Measurements from ENCODE around the gene PAM. TPM values are rescaled to one million over a fixed set of nuclear protein-coding genes. Genes with fewer than 3 reads are reported as not detected.
A peak's percentile ranks its signal among the peaks of the same experiment; 100 is the strongest.

Gene PAM
- total RNA-seq, 5 donors from 2014 or later (not counting 1 experiment from before 2014, with no cell fraction given) = 17.5 to 29.2 (median 23.3) TPM

- no peaks in the 10 kb centered on the region for H3K36me3 ChIP-seq (ENCODE audit: control insufficient read depth in 2 of 2, extremely low read depth in 1 of 2, insufficient read depth in 1 of 2, low read length in 1 of 2)
- H3K4me3 ChIP-seq (ENCODE audit: control insufficient read depth in 1 of 2, extremely low read depth in 1 of 2, low read length in 1 of 2) = no peak overlapping the region
- WGBS (ENCODE audit: insufficient coverage) = 96% methylated on average over 3 of the region's 4 CpGs
- no peaks in the 10 kb centered on the region for H3K9me3 Mint-ChIP-seq
- H3K4me1 ChIP-seq (ENCODE audit: control insufficient read depth in 1 of 2, extremely low read depth in 1 of 2, insufficient read depth in 2 of 2, low read length in 2 of 2) = no peaks in the 10 kb centered on the region
- CTCF ChIA-PET = interaction anchor here in 1 of 2 donors (0.5 kb wide), 1 partner anchor 15 kb away, joined by 3 read pairs; no protein-coding TSS in a partner anchor
- no peaks in the 10 kb centered on the region for H3K4me1 Mint-ChIP-seq
- no peaks in the 10 kb centered on the region for H3K9me3 ChIP-seq
- POLR2A ChIA-PET = no interaction called here
- peaks cover 28% of the 10 kb centered on the region for H3K36me3 Mint-ChIP-seq
- no peaks in the 10 kb centered on the region for H3K27me3 ChIP-seq (replicated peaks in 1 of 2; ENCODE audit: control insufficient read depth in 2 of 2, extremely low read depth in 1 of 2, insufficient read depth in 2 of 2, low read length in 1 of 2)
- ATAC-seq (replicated peaks in 1 of 4) (no peak), DNase-seq (no peak)
- H3K27ac ChIP-seq (ENCODE audit: low read length) = no peak overlapping the region
- no peak overlapping the region for H3K27ac Mint-ChIP-seq
- no peak overlapping the region for H3K4me3 Mint-ChIP-seq
- no peaks in the 10 kb centered on the region for H3K27me3 Mint-ChIP-seq
These were observed 121.5 kb downstream of the PAM start for GRCh38 chr5:102876610-102877009.

- no CpG with 5 or more reads among the region's 6 CpGs for WGBS (ENCODE audit: insufficient coverage)
- Histone ChIP-seq H3K27me3 (replicated peaks in 1 of 2; ENCODE audit: control insufficient read depth in 2 of 2, extremely low read depth in 1 of 2, insufficient read depth in 2 of 2, low read length in 1 of 2) (no peaks in the 10 kb centered on the region), H3K4me3 (ENCODE audit: control insufficient read depth in 1 of 2, extremely low read depth in 1 of 2, low read length in 1 of 2) (no peak overlapping the region), H3K9me3 (no peaks in the 10 kb centered on the region), H3K27ac (ENCODE audit: low read length) (no peak overlapping the region), H3K4me1 (ENCODE audit: control insufficient read depth in 1 of 2, extremely low read depth in 1 of 2, insufficient read depth in 2 of 2, low read length in 2 of 2) (no peaks in the 10 kb centered on the region), H3K36me3 (ENCODE audit: control insufficient read depth in 2 of 2, extremely low read depth in 1 of 2, insufficient read depth in 1 of 2, low read length in 1 of 2) (no peaks in the 10 kb centered on the region)
- no peak overlapping the region for H3K27ac Mint-ChIP-seq
- H3K36me3 Mint-ChIP-seq = peaks cover 33% of the 10 kb centered on the region
- no peaks in the 10 kb centered on the region for H3K4me1 Mint-ChIP-seq
- no peak overlapping the region for H3K4me3 Mint-ChIP-seq
- no peaks in the 10 kb centered on the region for H3K9me3 Mint-ChIP-seq
- DNase-seq = no peak
- no peak for ATAC-seq (replicated peaks in 1 of 4)
- POLR2A ChIA-PET = no interaction called here
- H3K27me3 Mint-ChIP-seq = no peaks in the 10 kb centered on the region
- CTCF ChIA-PET = no interaction called here
These were observed 124.6 kb downstream of the PAM start for GRCh38 chr5:102879741-102880140.

GRCh38 chr5:102886586-102886985 lies 131.5 kb downstream of the PAM start:
- Histone ChIP-seq H3K27ac (ENCODE audit: low read length) (no peak overlapping the region), H3K4me1 (ENCODE audit: control insufficient read depth in 1 of 2, extremely low read depth in 1 of 2, insufficient read depth in 2 of 2, low read length in 2 of 2) (peaks cover 0 to 7% of the 10 kb centered on the region in 2 experiments), H3K4me3 (ENCODE audit: control insufficient read depth in 1 of 2, extremely low read depth in 1 of 2, low read length in 1 of 2) (no peak overlapping the region), H3K9me3 (no peaks in the 10 kb centered on the region), H3K27me3 (replicated peaks in 1 of 2; ENCODE audit: control insufficient read depth in 2 of 2, extremely low read depth in 1 of 2, insufficient read depth in 2 of 2, low read length in 1 of 2) (no peaks in the 10 kb centered on the region), H3K36me3 (ENCODE audit: control insufficient read depth in 2 of 2, extremely low read depth in 1 of 2, insufficient read depth in 1 of 2, low read length in 1 of 2) (no peaks in the 10 kb centered on the region)
- H3K27ac Mint-ChIP-seq = no peak overlapping the region
- CTCF ChIA-PET = no interaction called here
- no peaks in the 10 kb centered on the region for H3K9me3 Mint-ChIP-seq
- POLR2A ChIA-PET = no interaction called here
- no peaks in the 10 kb centered on the region for H3K27me3 Mint-ChIP-seq
- DNase-seq (no peak), ATAC-seq (replicated peaks in 1 of 4) (no peak)
- no peak overlapping the region for H3K4me3 Mint-ChIP-seq
- H3K36me3 Mint-ChIP-seq = peaks cover 24% of the 10 kb centered on the region
- peaks cover 10 to 20% (median 11%) of the 10 kb centered on the region in 3 donors for H3K4me1 Mint-ChIP-seq

GRCh38 chr5:102888483-102888882 lies 133.4 kb downstream of the PAM start:
- Histone ChIP-seq H3K27ac (ENCODE audit: low read length) (no peak overlapping the region), H3K36me3 (ENCODE audit: control insufficient read depth in 2 of 2, extremely low read depth in 1 of 2, insufficient read depth in 1 of 2, low read length in 1 of 2) (no peaks in the 10 kb centered on the region), H3K4me1 (ENCODE audit: control insufficient read depth in 1 of 2, extremely low read depth in 1 of 2, insufficient read depth in 2 of 2, low read length in 2 of 2) (peaks cover 0 to 7% of the 10 kb centered on the region in 2 experiments), H3K9me3 (no peaks in the 10 kb centered on the region), H3K27me3 (replicated peaks in 1 of 2; ENCODE audit: control insufficient read depth in 2 of 2, extremely low read depth in 1 of 2, insufficient read depth in 2 of 2, low read length in 1 of 2) (no peaks in the 10 kb centered on the region), H3K4me3 (ENCODE audit: control insufficient read depth in 1 of 2, extremely low read depth in 1 of 2, low read length in 1 of 2) (no peak overlapping the region)
- no peak overlapping the region for H3K4me3 Mint-ChIP-seq
- no peaks in the 10 kb centered on the region for H3K9me3 Mint-ChIP-seq
- peaks cover 14% of the 10 kb centered on the region for H3K36me3 Mint-ChIP-seq
- no peak for ATAC-seq (replicated peaks in 1 of 4)
- CTCF ChIA-PET = no interaction called here
- H3K4me1 Mint-ChIP-seq = peaks cover 10 to 20% (median 11%) of the 10 kb centered on the region in 3 donors
- POLR2A ChIA-PET = no interaction called here
- H3K27me3 Mint-ChIP-seq = no peaks in the 10 kb centered on the region
- no peak overlapping the region for H3K27ac Mint-ChIP-seq
- DNase-seq = peak in 1 of 35 experiments; percentile 8

GRCh38 chr5:102889033-102889432 lies 133.9 kb downstream of the PAM start:
- Mint-ChIP-seq H3K9me3 (no peaks in the 10 kb centered on the region), H3K36me3 (peaks cover 18% of the 10 kb centered on the region), H3K27me3 (no peaks in the 10 kb centered on the region), H3K4me3 (no peak overlapping the region), H3K27ac (no peak overlapping the region), H3K4me1 (peaks cover 10 to 20% (median 11%) of the 10 kb centered on the region in 3 donors)
- CTCF ChIA-PET = no interaction called here
- POLR2A ChIA-PET = no interaction called here
- H3K27ac ChIP-seq (ENCODE audit: low read length) = no peak overlapping the region
- DNase-seq = no peak
- H3K9me3 ChIP-seq = no peaks in the 10 kb centered on the region
- H3K4me3 ChIP-seq (ENCODE audit: control insufficient read depth in 1 of 2, extremely low read depth in 1 of 2, low read length in 1 of 2) = no peak overlapping the region
- H3K27me3 ChIP-seq (replicated peaks in 1 of 2; ENCODE audit: control insufficient read depth in 2 of 2, extremely low read depth in 1 of 2, insufficient read depth in 2 of 2, low read length in 1 of 2) = no peaks in the 10 kb centered on the region
- peaks cover 0 to 7% of the 10 kb centered on the region in 2 experiments for H3K4me1 ChIP-seq (ENCODE audit: control insufficient read depth in 1 of 2, extremely low read depth in 1 of 2, insufficient read depth in 2 of 2, low read length in 2 of 2)
- H3K36me3 ChIP-seq (ENCODE audit: control insufficient read depth in 2 of 2, extremely low read depth in 1 of 2, insufficient read depth in 1 of 2, low read length in 1 of 2) = no peaks in the 10 kb centered on the region
- no peak for ATAC-seq (replicated peaks in 1 of 4)
- no CpG with 5 or more reads among the region's 1 CpG for WGBS (ENCODE audit: insufficient coverage)

- no peak overlapping the region for H3K27ac Mint-ChIP-seq
- H3K4me3 ChIP-seq (ENCODE audit: control insufficient read depth in 1 of 2, extremely low read depth in 1 of 2, low read length in 1 of 2) = no peak overlapping the region
- peaks cover 0 to 7% of the 10 kb centered on the region in 2 experiments for H3K4me1 ChIP-seq (ENCODE audit: control insufficient read depth in 1 of 2, extremely low read depth in 1 of 2, insufficient read depth in 2 of 2, low read length in 2 of 2)
- peaks cover 10 to 20% (median 11%) of the 10 kb centered on the region in 3 donors for H3K4me1 Mint-ChIP-seq
- H3K27me3 Mint-ChIP-seq = no peaks in the 10 kb centered on the region
- H3K27ac ChIP-seq (ENCODE audit: low read length) = no peak overlapping the region
- ChIA-PET CTCF (interaction anchor here in 1 of 2 donors (0.7 kb wide), 1 partner anchor 194 kb away, joined by 3 read pairs; no protein-coding TSS in a partner anchor), POLR2A (no interaction called here)
- ATAC-seq (replicated peaks in 1 of 4) = no peak
- H3K36me3 ChIP-seq (ENCODE audit: control insufficient read depth in 2 of 2, extremely low read depth in 1 of 2, insufficient read depth in 1 of 2, low read length in 1 of 2) = no peaks in the 10 kb centered on the region
- H3K9me3 Mint-ChIP-seq = no peaks in the 10 kb centered on the region
- H3K4me3 Mint-ChIP-seq = no peak overlapping the region
- no peaks in the 10 kb centered on the region for H3K9me3 ChIP-seq
- H3K27me3 ChIP-seq (replicated peaks in 1 of 2; ENCODE audit: control insufficient read depth in 2 of 2, extremely low read depth in 1 of 2, insufficient read depth in 2 of 2, low read length in 1 of 2) = no peaks in the 10 kb centered on the region
- no peak for DNase-seq
- H3K36me3 Mint-ChIP-seq = peaks cover 25% of the 10 kb centered on the region
- no CpG with 5 or more reads among the region's 3 CpGs for WGBS (ENCODE audit: insufficient coverage)
These were observed 135.0 kb downstream of the PAM start for GRCh38 chr5:102890133-102890532.

GRCh38 chr5:102891175-102891574 lies 136.1 kb downstream of the PAM start:
- no peaks in the 10 kb centered on the region for H3K27me3 Mint-ChIP-seq
- Histone ChIP-seq H3K27me3 (replicated peaks in 1 of 2; ENCODE audit: control insufficient read depth in 2 of 2, extremely low read depth in 1 of 2, insufficient read depth in 2 of 2, low read length in 1 of 2) (no peaks in the 10 kb centered on the region), H3K9me3 (no peaks in the 10 kb centered on the region), H3K4me3 (ENCODE audit: control insufficient read depth in 1 of 2, extremely low read depth in 1 of 2, low read length in 1 of 2) (no peak overlapping the region), H3K27ac (ENCODE audit: low read length) (no peak overlapping the region), H3K36me3 (ENCODE audit: control insufficient read depth in 2 of 2, extremely low read depth in 1 of 2, insufficient read depth in 1 of 2, low read length in 1 of 2) (no peaks in the 10 kb centered on the region), H3K4me1 (ENCODE audit: control insufficient read depth in 1 of 2, extremely low read depth in 1 of 2, insufficient read depth in 2 of 2, low read length in 2 of 2) (peaks cover 0 to 7% of the 10 kb centered on the region in 2 experiments)
- POLR2A ChIA-PET = no interaction called here
- peaks cover 10 to 20% (median 11%) of the 10 kb centered on the region in 3 donors for H3K4me1 Mint-ChIP-seq
- DNase-seq (no peak), ATAC-seq (replicated peaks in 1 of 4) (no peak)
- H3K27ac Mint-ChIP-seq = no peak overlapping the region
- 100% methylated on average over 1 of the region's 3 CpGs for WGBS (ENCODE audit: insufficient coverage)
- H3K36me3 Mint-ChIP-seq = peaks cover 29% of the 10 kb centered on the region
- CTCF ChIA-PET = no interaction called here
- no peak overlapping the region for H3K4me3 Mint-ChIP-seq
- H3K9me3 Mint-ChIP-seq = no peaks in the 10 kb centered on the region

Measured in T-cell (primary cell).